Muscle of leg (tissue), 11 donors: ENCODE data around the gene AUTS2. TPM values are rescaled to one million over a fixed set of nuclear protein-coding genes. Genes with fewer than 3 reads are reported as not detected.

ENCODE experiments used
- DNase-seq: peaks from one replicate; pipeline ENCODE4 v3.0.0; 2013
- H3K27ac ChIP-seq: one replicate; pipeline ENCODE4 v1.5.1; 2013; ENCODE audit warnings: mild to moderate bottlenecking, low read length, control low read depth
- H3K27me3 ChIP-seq: one replicate; pipeline ENCODE4 v1.6.1; 2013; ENCODE audit warnings: low read length; ENCODE audit not compliant: control insufficient read depth, insufficient read depth
- H3K36me3 ChIP-seq: one replicate; pipeline ENCODE4 v1.6.1; 2013; ENCODE audit warnings: low read length; ENCODE audit not compliant: control insufficient read depth, insufficient read depth
- H3K4me1 ChIP-seq: one replicate; pipeline ENCODE4 v1.6.1; 2013; ENCODE audit warnings: low read length; ENCODE audit not compliant: control insufficient read depth, insufficient read depth
- H3K4me3 ChIP-seq: one replicate; pipeline ENCODE4 v1.5.1; 2013; ENCODE audit warnings: low read length, control low read depth
- H3K9me3 ChIP-seq: replicated peaks from 2 replicates; pipeline ENCODE4 v1.6.1; 2013; ENCODE audit warnings: low read depth, low read length; ENCODE audit not compliant: control insufficient read depth
- WGBS: methylation state at CpG from one replicate; pipeline ENCODE4 v1.1.5; 2013; ENCODE audit warnings: missing lambda C conversion rate; ENCODE audit not compliant: insufficient coverage; 5-methylcytosine and 5-hydroxymethylcytosine counted together
- polyA plus RNA-seq, 8 donors: library from polyadenylated mRNA; unstranded; fragments of 120-200 nt; gene quantifications; one replicate each; pipeline versions ENCODE4 v1.2.1 to v1.2.3, GENCODE V29; 2013; ENCODE audit warnings: inconsistent platforms in 1 of 8, low replicate concordance in 1 of 8; ENCODE audit not compliant: insufficient read length in 8 of 8, insufficient read depth in 1 of 8
- total RNA-seq: library from RNA; stranded (reverse); fragments of 120-200 nt; gene quantifications from one replicate; pipeline ENCODE4 v1.2.4, GENCODE V29; 2013

AUTS2 gene
- total and polyA plus RNA-seq, 9 donors: 28.6 to 92.3 (median 58.8) TPM

DNA sequence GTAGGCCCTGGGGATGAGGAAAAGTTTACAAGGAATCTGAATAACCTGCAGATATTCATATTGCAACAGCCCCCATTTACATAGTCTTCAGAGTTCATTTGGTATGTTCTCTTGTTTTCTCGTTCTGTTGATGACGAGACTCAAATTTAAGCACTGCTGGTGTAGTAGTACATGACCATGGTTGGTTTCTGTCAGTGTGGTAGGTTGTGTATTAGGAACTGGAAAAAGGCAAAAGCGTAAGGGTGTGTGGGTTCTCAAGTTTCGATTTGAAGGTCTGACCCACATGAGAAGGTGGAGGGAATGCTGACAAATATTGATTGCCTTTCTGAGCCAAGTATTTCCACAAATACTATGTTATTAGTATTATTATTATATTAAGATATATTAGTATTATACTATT is 151.7 kb downstream of the AUTS2 start:
- no peak for DNase-seq
- H3K4me3 ChIP-seq: no peak overlapping the region
- no CpG with 5 or more reads among the region's 4 CpGs for WGBS
- H3K27me3 ChIP-seq: no peaks in the 10 kb centered on the region
- H3K36me3 ChIP-seq: no peaks in the 10 kb centered on the region
- peaks cover 8% of the 10 kb centered on the region for H3K4me1 ChIP-seq
- H3K27ac ChIP-seq: no peak overlapping the region
- H3K9me3 ChIP-seq: no peaks in the 10 kb centered on the region

DNA sequence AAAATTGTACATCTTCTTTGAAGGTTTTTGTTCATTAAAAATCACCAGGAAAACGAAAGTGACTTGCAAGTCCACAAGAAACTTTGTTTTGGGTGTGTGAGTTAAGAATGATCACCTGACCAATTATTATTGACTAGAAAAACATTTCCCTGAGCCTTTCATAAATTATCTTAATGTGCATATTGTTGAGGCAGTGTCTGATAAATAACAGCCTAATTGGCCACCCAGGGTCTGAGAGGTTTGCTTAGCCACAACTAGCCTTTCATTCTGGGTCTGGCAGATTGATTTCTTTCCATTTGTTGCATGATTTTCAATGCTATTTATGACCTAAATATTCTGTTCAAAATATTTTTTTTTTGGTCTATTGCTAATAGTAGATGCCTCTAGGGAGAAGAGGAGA is 152.8 kb downstream of the AUTS2 start:
- DNase-seq: no peak
- no CpG with 5 or more reads among the region's 1 CpG for WGBS
- H3K9me3 ChIP-seq: no peaks in the 10 kb centered on the region
- H3K27me3 ChIP-seq: no peaks in the 10 kb centered on the region
- peaks cover 8% of the 10 kb centered on the region for H3K4me1 ChIP-seq
- no peaks in the 10 kb centered on the region for H3K36me3 ChIP-seq
- no peak overlapping the region for H3K27ac ChIP-seq
- H3K4me3 ChIP-seq: no peak overlapping the region

DNA sequence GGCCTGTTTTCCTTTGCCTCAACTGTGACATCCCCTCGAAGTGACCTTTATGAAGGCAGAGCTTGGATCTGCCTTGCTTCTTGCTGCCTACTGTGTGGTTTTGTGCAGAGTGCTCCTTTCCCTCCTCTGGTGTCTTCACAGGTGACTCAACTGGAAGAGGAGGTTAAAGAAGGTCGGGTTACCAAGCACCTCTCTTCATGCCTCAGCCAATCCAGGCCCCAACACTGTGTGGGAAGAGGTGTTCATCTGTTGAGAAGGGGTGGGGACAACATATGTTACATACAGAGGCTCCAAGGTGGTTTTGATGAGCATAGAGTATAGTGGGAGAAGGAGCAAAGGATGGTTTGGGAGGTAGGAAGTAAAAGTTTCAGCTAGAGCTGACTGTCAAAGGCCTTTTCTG is 155.7 kb downstream of the AUTS2 start:
- peaks cover 8% of the 10 kb centered on the region for H3K4me1 ChIP-seq
- no peak overlapping the region for H3K27ac ChIP-seq
- no peaks in the 10 kb centered on the region for H3K9me3 ChIP-seq
- no peak overlapping the region for H3K4me3 ChIP-seq
- no CpG with 5 or more reads among the region's 2 CpGs for WGBS
- H3K27me3 ChIP-seq: no peaks in the 10 kb centered on the region
- DNase-seq: no peak
- no peaks in the 10 kb centered on the region for H3K36me3 ChIP-seq

DNA sequence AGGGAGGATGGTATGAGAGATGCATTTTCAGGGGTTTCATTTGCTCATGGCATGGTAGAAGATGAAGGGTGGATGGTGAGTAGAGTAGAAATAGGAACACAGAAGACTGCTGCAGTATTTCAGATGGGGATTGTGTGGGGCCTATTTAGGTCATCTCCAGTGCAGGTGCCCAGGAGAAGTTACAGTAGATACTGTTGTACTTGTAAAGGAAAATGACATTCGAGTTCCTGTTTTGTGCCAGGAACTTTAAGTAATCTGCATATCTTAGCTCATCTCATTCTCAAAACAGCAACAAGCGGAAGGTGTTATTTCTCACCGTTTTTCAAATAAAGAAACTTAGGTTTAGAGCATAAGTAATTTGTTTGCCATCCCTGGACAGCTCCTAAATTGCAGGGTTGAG is 156.2 kb downstream of the AUTS2 start:
- no CpG with 5 or more reads among the region's 3 CpGs for WGBS
- H3K9me3 ChIP-seq: no peaks in the 10 kb centered on the region
- H3K36me3 ChIP-seq: no peaks in the 10 kb centered on the region
- no peak overlapping the region for H3K27ac ChIP-seq
- H3K27me3 ChIP-seq: no peaks in the 10 kb centered on the region
- H3K4me1 ChIP-seq: peaks cover 6% of the 10 kb centered on the region
- no peak for DNase-seq
- no peak overlapping the region for H3K4me3 ChIP-seq

DNA sequence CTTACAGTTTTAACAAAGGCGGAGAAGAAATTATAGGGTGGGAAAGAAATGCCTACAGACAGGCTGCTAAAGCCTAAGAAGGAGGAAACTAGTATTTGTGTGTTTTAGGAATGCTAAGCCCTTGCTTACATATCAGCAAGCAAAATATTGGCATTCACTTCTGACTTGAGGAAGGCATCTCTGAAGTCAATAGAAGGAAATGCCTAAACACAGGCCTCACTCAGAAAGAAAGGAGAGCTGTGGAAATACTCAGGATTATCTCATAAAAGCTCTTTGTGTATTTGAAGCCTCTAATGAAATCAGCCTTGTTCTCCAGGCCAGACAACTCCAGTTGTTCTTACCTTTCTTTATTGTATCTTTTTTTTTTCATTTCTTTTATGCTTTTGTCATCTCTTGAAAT is 158.0 kb downstream of the AUTS2 start:
- H3K36me3 ChIP-seq: no peaks in the 10 kb centered on the region
- WGBS: 71% methylated on average over 1 of the region's 1 CpG
- peak; percentile 40 for DNase-seq
- H3K4me3 ChIP-seq: no peak overlapping the region
- peaks cover 5% of the 10 kb centered on the region for H3K4me1 ChIP-seq
- H3K27me3 ChIP-seq: no peaks in the 10 kb centered on the region
- no peak overlapping the region for H3K27ac ChIP-seq
- no peaks in the 10 kb centered on the region for H3K9me3 ChIP-seq

DNA sequence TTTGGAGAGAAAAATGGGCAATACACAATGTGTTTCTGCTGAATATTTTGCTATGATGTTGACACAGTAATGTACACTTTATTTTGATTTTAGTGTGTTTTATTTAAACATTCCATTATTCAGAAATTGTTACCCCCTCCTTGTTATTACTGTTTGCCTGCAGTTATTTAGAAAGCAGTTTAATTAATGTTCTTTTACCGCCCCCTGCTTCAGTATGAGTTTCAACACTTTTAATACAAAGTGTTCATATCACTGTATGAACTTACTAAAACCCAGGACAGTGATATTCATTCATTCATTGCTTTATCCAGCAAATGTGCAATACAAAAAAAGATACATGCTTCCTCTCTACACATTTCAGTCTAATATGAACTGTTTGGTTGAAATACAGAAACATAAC is 159.3 kb downstream of the AUTS2 start:
- no CpG with 5 or more reads among the region's 1 CpG for WGBS
- Histone ChIP-seq H3K9me3 (no peaks in the 10 kb centered on the region), H3K4me3 (no peak overlapping the region), H3K27ac (no peak overlapping the region), H3K36me3 (no peaks in the 10 kb centered on the region), H3K4me1 (no peaks in the 10 kb centered on the region), H3K27me3 (no peaks in the 10 kb centered on the region)
- DNase-seq: no peak

DNA sequence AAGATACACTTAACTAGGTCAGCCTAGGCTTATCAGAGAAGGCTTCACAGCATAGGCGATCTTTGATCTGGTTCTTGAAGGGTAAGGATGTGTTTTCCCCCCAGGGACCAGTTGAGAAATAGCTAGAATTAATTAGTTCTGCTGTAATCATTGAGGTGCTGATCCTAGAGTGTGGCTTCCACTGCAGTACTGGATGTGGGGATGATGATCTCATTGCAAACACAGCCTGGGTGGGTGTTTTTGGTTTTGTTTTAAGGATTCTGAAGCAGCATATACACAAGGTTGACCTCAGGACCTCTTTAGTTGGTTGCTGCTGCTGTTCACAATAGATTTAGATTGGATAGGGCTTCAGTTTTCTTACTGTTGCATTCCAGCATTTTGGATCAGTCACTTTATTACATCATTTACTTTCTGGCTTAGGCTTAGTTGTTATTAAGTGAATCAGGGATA is 159.7 kb downstream of the AUTS2 start:
- DNase-seq: peak; percentile 74
- Histone ChIP-seq H3K36me3 (no peaks in the 10 kb centered on the region), H3K9me3 (no peaks in the 10 kb centered on the region), H3K4me3 (no peak overlapping the region), H3K27ac (no peak overlapping the region), H3K4me1 (no peaks in the 10 kb centered on the region), H3K27me3 (no peaks in the 10 kb centered on the region)
- WGBS: 75% methylated on average over 1 of the region's 1 CpG

DNA sequence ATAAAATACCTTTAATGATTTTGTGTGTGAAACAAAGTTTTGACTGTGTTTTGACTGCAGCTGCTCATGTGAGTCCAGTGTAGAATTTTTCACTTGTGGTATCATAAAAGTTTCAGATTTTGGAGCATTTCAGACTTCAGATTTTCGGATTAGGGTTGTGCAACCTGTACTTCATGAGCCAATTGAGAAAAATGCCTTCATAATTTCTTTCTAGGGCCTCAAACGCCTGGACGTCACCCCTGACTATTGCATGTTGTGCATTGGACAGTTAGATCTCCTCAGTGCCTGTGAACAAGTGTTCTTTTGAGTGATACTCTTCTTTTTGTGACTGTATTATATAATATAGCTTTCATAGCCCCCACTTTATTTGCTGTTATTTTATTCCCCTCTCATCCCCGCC is 161.1 kb downstream of the AUTS2 start:
- no peaks in the 10 kb centered on the region for H3K4me1 ChIP-seq
- no peaks in the 10 kb centered on the region for H3K9me3 ChIP-seq
- no peaks in the 10 kb centered on the region for H3K36me3 ChIP-seq
- no peak overlapping the region for H3K4me3 ChIP-seq
- no peaks in the 10 kb centered on the region for H3K27me3 ChIP-seq
- no peak for DNase-seq
- WGBS: 67% methylated on average over 1 of the region's 4 CpGs
- no peak overlapping the region for H3K27ac ChIP-seq

DNA sequence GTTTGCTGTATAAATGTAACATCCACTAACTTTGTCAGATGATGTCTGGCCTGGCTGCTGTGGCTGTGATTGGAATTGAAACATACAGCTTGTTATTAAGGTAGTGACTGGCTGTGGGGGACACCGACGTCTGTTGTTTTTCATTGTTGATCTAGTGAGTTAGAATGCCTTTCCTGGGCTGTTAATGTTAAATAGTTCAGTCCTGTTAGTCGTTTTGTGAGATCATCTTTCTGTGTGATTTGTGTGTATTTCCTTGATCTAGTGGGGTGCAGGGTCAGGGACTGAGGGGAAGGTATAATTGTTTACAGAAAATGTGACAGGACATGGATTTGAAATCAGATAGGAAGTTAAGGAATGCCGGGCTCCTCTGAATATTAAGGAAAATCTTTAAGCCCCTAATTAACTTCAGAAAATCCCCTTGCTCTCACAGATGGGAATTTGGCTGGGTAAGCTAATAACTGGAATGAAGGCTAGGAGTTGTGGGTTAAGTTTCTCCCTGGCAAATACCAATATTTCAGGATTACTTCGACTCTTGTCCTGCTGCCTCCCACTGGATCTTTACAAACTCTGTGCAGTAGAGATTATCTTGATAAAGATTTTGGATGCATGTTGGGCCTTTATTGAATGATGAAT is 163.1 kb downstream of the AUTS2 start:
- Histone ChIP-seq H3K27ac (no peak overlapping the region), H3K4me1 (no peaks in the 10 kb centered on the region), H3K27me3 (no peaks in the 10 kb centered on the region), H3K9me3 (no peaks in the 10 kb centered on the region), H3K36me3 (no peaks in the 10 kb centered on the region), H3K4me3 (no peak overlapping the region)
- 37% methylated on average over 3 of the region's 5 CpGs for WGBS
- DNase-seq: no peak

DNA sequence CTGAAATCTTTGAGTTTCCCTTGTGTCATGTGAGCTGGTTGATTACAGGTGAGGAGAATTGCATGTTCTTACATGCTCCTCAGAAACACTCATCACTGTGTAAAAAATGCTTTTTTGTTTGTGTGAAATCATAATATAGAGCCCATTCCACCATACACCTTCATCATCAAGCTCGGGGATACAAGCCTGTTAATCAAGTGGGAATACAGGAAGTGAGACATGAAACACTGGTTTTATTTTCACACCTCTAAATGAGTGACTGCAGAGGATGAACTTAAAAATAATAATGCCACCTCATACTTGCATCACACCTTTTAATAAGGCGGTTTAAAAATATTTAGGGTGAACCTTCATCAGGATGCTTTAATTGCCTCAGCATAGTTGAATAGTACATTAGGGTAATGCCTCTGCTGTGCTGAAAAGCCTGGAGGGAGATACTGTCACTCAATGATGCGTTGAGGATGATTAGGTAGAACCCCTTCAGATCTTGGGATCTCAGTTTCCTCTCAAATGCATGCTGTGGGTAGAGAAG is 164.6 kb downstream of the AUTS2 start:
- Histone ChIP-seq H3K4me3 (no peak overlapping the region), H3K9me3 (no peaks in the 10 kb centered on the region), H3K27ac (no peak overlapping the region), H3K4me1 (no peaks in the 10 kb centered on the region), H3K36me3 (no peaks in the 10 kb centered on the region), H3K27me3 (no peaks in the 10 kb centered on the region)
- DNase-seq: no peak
- 100% methylated on average over 1 of the region's 3 CpGs for WGBS

DNA sequence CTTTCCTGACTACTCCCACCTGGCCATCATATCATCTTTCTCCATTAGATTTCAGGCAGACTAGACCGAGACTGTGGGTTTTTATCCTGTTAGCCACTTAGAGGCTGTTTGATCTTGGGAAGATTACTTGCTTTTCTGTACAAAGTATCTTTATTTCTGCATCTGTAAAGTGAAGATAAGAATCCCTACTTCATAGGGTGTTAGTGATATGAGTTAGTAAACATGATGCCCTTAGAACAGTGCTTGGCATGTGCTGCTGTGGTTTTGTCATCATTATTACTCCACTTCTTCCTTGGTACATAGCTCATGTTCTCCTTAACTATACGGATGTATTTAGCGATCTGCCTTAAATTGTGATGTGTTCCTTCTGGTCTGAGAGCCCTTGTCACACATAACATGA is 165.2 kb downstream of the AUTS2 start:
- WGBS: no CpG with 5 or more reads among the region's 3 CpGs
- DNase-seq: no peak
- H3K4me3 ChIP-seq: no peak overlapping the region

More for the DNA sequence above, 165.2 kb downstream of the AUTS2 start:
- H3K36me3 ChIP-seq: no peaks in the 10 kb centered on the region
- no peak overlapping the region for H3K27ac ChIP-seq
- H3K27me3 ChIP-seq: no peaks in the 10 kb centered on the region
- no peaks in the 10 kb centered on the region for H3K9me3 ChIP-seq
- H3K4me1 ChIP-seq: no peaks in the 10 kb centered on the region
